PFSK-1 (cell line): ENCODE data around the gene DNAJB1.

Source experiments
- FOXP2 ChIP-seq: optimal IDR thresholded peaks from 2 replicates; pipeline ENCODE3; 2011; ENCODE audit warnings: borderline replicate concordance, control low read depth, inconsistent platforms; ENCODE audit not compliant: insufficient read depth; ENCODE audit errors: extremely low read length, extremely low read depth
- POLR2AphosphoS5 ChIP-seq: IDR thresholded peaks from 2 replicates; pipeline ENCODE4 v1.6.1; 2012; ENCODE audit warnings: low read depth, mild to moderate bottlenecking, control low read depth, low read length, moderate library complexity
- TF ChIP-seq, protein P1 (sequence below), 2 experiments: IDR thresholded peaks; 2 replicates each; pipeline versions ENCODE4 v1.6.1 to v1.8.0; 2011 to 2012; ENCODE audit warnings: low read depth in 2 of 2, low read length in 2 of 2, control low read depth in 1 of 2, inconsistent platforms in 1 of 2, mild to moderate bottlenecking in 1 of 2, moderate library complexity in 1 of 2; ENCODE audit not compliant: insufficient read depth in 1 of 2

- TF ChIP-seq POLR2AphosphoS5 (no peak), FOXP2 (no peak)
- TF ChIP-seq, protein P1, sequence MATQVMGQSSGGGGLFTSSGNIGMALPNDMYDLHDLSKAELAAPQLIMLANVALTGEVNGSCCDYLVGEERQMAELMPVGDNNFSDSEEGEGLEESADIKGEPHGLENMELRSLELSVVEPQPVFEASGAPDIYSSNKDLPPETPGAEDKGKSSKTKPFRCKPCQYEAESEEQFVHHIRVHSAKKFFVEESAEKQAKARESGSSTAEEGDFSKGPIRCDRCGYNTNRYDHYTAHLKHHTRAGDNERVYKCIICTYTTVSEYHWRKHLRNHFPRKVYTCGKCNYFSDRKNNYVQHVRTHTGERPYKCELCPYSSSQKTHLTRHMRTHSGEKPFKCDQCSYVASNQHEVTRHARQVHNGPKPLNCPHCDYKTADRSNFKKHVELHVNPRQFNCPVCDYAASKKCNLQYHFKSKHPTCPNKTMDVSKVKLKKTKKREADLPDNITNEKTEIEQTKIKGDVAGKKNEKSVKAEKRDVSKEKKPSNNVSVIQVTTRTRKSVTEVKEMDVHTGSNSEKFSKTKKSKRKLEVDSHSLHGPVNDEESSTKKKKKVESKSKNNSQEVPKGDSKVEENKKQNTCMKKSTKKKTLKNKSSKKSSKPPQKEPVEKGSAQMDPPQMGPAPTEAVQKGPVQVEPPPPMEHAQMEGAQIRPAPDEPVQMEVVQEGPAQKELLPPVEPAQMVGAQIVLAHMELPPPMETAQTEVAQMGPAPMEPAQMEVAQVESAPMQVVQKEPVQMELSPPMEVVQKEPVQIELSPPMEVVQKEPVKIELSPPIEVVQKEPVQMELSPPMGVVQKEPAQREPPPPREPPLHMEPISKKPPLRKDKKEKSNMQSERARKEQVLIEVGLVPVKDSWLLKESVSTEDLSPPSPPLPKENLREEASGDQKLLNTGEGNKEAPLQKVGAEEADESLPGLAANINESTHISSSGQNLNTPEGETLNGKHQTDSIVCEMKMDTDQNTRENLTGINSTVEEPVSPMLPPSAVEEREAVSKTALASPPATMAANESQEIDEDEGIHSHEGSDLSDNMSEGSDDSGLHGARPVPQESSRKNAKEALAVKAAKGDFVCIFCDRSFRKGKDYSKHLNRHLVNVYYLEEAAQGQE (IDR thresholded peaks at IDR 0.05; ENCODE audit: insufficient read depth in 1 of 2, low read depth in 2 of 2, low read length in 2 of 2): no peak
Observed at GRCh38 chr19:14566712-14567077, 48.5 kb upstream of the DNAJB1 start.
